Measurements from ENCODE around the gene ACE2. TPM values are rescaled to one million over a fixed set of nuclear protein-coding genes. Genes with fewer than 3 reads are reported as not detected.

ACE2 gene
- total RNA-seq, 1 donor from 2014 or later: 3.4 TPM

GRCh38 chrX:15566244-15566643 lies 34.5 kb downstream of the ACE2 start:
- Histone ChIP-seq H3K9me3 (no peaks in the 10 kb centered on the region), H3K27me3 (no peaks in the 10 kb centered on the region), H3K27ac (no peak overlapping the region), H3K4me3 (no peak overlapping the region), H3K4me1 (no peaks in the 10 kb centered on the region), H3K36me3 (no peaks in the 10 kb centered on the region)
- TF ChIP-seq, protein P1, sequence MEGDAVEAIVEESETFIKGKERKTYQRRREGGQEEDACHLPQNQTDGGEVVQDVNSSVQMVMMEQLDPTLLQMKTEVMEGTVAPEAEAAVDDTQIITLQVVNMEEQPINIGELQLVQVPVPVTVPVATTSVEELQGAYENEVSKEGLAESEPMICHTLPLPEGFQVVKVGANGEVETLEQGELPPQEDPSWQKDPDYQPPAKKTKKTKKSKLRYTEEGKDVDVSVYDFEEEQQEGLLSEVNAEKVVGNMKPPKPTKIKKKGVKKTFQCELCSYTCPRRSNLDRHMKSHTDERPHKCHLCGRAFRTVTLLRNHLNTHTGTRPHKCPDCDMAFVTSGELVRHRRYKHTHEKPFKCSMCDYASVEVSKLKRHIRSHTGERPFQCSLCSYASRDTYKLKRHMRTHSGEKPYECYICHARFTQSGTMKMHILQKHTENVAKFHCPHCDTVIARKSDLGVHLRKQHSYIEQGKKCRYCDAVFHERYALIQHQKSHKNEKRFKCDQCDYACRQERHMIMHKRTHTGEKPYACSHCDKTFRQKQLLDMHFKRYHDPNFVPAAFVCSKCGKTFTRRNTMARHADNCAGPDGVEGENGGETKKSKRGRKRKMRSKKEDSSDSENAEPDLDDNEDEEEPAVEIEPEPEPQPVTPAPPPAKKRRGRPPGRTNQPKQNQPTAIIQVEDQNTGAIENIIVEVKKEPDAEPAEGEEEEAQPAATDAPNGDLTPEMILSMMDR (IDR thresholded peaks at IDR 0.05): no peak
- DNase-seq (no peak), ATAC-seq (no peak)
- intact Hi-C loops (cut with DNase I): no loop called here

DNA sequence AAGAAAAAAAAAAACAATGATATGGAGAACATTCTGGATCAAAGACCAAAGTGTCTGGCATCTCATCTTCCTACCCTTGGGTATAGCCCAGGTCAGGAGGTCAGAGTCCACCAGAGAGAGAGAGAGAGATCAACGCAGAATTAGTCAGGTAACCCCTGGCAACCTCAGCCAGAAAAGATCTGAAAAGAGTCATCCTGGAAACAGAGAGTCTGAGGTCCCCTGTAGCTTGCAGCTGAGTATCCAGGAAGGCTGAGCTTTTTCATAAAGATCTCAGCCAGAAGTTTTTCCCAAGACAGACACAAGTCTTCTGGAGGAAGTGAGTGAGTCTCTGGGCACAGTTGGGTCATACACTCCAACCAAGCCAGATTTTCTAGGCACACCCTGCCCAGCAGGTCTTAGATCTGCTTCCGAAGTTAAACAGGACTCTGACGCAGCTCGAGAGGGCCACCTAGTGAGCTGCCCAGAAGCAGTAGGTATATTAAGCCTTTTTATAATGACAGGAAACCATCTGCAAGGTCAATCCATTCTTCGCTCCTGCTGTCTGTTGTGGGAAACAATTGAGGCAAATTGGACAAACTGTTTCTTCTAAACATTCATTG lies 35.7 kb downstream of the ACE2 start:
- Histone ChIP-seq H3K9me3 (no peaks in the 10 kb centered on the region), H3K27me3 (no peaks in the 10 kb centered on the region), H3K27ac (no peak overlapping the region), H3K36me3 (no peaks in the 10 kb centered on the region), H3K4me1 (no peaks in the 10 kb centered on the region), H3K4me3 (no peak overlapping the region)
- TF ChIP-seq, protein P1 (IDR thresholded peaks at IDR 0.05): peak; percentile 55
- DNase-seq (peak; percentile 74), ATAC-seq (peak; percentile 99)
- intact Hi-C loops (cut with DNase I): no loop called here

DNA sequence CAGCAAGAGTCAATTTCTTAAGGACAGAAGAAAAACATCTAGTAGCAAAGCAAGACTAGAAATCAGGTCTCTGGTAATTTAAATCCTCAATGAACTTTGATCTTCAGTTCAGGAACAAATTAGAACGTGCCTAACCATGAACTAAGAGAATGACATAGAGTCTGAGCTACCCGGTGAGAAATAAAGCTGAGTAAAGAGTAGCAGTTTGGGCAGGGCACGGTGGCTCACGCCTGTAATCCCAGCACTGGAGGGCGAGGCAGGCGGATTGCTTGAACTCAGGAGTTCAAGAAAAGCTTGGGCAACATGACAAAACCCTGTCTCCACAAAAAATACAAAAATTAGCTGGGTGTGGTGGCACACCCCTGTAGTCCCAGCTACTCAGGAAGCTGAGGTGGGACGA lies 37.7 kb downstream of the ACE2 start:
- Histone ChIP-seq H3K9me3 (no peaks in the 10 kb centered on the region), H3K36me3 (no peaks in the 10 kb centered on the region), H3K27ac (no peak overlapping the region), H3K27me3 (no peaks in the 10 kb centered on the region), H3K4me3 (no peak overlapping the region), H3K4me1 (no peaks in the 10 kb centered on the region)
- no peak for DNase-seq
- intact Hi-C loops (cut with DNase I): no loop called here
- TF ChIP-seq, protein P1 (IDR thresholded peaks at IDR 0.05): no peak
- ATAC-seq: no peak

GRCh38 chrX:15560924-15561323 lies 39.8 kb downstream of the ACE2 start:
- TF ChIP-seq, protein P1 (IDR thresholded peaks at IDR 0.05): no peak
- Histone ChIP-seq H3K9me3 (no peaks in the 10 kb centered on the region), H3K4me1 (no peaks in the 10 kb centered on the region), H3K36me3 (no peaks in the 10 kb centered on the region), H3K27me3 (no peaks in the 10 kb centered on the region), H3K27ac (no peak overlapping the region), H3K4me3 (no peak overlapping the region)
- no peak for ATAC-seq
- DNase-seq: no peak
- intact Hi-C loops (cut with DNase I): no loop called here

DNA sequence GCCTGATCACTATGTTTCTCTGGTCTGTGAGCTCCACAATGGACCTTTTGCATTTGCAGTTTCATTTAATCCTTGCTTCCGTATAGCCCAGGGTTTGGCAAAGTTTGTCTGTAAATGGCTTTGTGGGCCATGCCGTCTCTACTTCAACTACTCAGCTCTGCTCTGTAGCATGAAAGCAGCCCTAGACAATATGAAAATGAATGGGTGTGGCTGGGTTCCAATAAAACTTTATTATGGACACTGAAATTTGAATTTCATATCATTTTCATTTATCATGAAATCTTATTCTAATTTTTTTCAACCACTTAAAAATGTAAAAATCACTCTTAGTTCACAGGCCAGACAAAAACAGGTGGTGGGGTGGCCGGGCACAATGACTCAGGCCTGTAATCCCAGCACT lies 41.5 kb downstream of the ACE2 start:
- no peak for ATAC-seq
- no peak overlapping the region for H3K27ac ChIP-seq
- no peak for DNase-seq
- H3K27me3 ChIP-seq: no peaks in the 10 kb centered on the region
- no peaks in the 10 kb centered on the region for H3K9me3 ChIP-seq
- no peaks in the 10 kb centered on the region for H3K4me1 ChIP-seq
- H3K4me3 ChIP-seq: no peak overlapping the region
- TF ChIP-seq, protein P1 (IDR thresholded peaks at IDR 0.05): no peak
- H3K36me3 ChIP-seq: no peaks in the 10 kb centered on the region
- intact Hi-C loops (cut with DNase I): no loop called here
